GM18502 (cell line): Measurements from ENCODE around the gene SLC44A3.

ENCODE experiments used
- ATAC-seq: cut with Tn5 transposase; IDR thresholded peaks from one replicate; pipeline ENCODE4 v1.9.1; 2021; ENCODE audit warnings: mild to moderate bottlenecking; ENCODE audit not compliant: unreplicated experiment, poor library complexity

SLC44A3 gene, protein sequence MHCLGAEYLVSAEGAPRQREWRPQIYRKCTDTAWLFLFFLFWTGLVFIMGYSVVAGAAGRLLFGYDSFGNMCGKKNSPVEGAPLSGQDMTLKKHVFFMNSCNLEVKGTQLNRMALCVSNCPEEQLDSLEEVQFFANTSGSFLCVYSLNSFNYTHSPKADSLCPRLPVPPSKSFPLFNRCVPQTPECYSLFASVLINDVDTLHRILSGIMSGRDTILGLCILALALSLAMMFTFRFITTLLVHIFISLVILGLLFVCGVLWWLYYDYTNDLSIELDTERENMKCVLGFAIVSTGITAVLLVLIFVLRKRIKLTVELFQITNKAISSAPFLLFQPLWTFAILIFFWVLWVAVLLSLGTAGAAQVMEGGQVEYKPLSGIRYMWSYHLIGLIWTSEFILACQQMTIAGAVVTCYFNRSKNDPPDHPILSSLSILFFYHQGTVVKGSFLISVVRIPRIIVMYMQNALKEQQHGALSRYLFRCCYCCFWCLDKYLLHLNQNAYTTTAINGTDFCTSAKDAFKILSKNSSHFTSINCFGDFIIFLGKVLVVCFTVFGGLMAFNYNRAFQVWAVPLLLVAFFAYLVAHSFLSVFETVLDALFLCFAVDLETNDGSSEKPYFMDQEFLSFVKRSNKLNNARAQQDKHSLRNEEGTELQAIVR

GRCh38 chr1:94819945-94820746 lies at the start of gene SLC44A3:
Gene SLC44A3 (plus strand): TSS chr1:94820357. CDS start chr1:94820452, 95 bp downstream.
- no peak for ATAC-seq

DNA sequence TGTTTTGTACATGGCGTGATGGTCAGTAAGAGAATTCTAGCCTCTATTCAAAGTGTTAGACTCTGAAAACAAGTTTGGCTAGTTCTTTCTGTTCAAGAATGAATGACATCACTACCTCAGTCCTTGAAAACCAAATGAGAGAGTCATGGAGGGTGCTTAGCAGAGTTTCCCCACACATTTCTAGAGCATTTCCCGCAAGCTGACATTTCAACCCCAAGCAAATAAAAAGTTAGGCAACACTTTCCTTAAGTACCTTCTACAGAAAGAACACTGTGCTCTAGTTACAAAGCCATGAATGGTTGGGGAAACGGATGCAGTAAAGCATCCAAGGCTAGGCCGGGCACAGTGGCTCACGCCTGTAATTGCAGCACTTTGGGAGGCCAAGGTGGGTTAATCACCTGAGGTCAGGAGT lies 47.9 kb upstream of the SLC44A3 start:
- ATAC-seq, result no peak

GRCh38 chr1:94772845-94773244 lies 47.3 kb upstream of the SLC44A3 start:
- no peak for ATAC-seq

GRCh38 chr1:94773296-94773809 lies 46.8 kb upstream of the SLC44A3 start:
- ATAC-seq, result no peak

GRCh38 chr1:94773931-94774422 lies 46.2 kb upstream of the SLC44A3 start:
- no peak for ATAC-seq

- no peak for ATAC-seq
These were observed 43.7 kb upstream of the SLC44A3 start for GRCh38 chr1:94776474-94776873.

GRCh38 chr1:94777281-94777680 lies 42.9 kb upstream of the SLC44A3 start:
- ATAC-seq, result no peak

DNA sequence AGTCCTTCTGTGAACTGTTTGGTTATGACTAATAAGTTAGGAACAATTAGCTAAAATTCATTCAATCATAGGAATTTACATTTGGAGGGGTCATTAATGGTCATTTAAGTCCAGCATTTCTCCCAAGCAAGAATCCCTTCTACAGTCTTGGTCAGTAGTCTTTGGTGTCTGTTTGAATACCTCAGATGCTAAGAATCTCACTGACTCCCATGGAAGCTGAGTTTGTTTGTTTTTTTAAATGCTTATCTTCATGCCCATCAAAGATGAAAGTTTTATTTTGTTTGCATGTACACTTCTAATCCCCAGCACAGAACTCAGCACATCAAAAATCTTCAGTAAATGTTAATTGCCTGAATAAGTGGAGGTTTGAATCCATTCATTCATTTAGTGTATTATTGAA lies 41.3 kb upstream of the SLC44A3 start:
- ATAC-seq, result no peak

DNA sequence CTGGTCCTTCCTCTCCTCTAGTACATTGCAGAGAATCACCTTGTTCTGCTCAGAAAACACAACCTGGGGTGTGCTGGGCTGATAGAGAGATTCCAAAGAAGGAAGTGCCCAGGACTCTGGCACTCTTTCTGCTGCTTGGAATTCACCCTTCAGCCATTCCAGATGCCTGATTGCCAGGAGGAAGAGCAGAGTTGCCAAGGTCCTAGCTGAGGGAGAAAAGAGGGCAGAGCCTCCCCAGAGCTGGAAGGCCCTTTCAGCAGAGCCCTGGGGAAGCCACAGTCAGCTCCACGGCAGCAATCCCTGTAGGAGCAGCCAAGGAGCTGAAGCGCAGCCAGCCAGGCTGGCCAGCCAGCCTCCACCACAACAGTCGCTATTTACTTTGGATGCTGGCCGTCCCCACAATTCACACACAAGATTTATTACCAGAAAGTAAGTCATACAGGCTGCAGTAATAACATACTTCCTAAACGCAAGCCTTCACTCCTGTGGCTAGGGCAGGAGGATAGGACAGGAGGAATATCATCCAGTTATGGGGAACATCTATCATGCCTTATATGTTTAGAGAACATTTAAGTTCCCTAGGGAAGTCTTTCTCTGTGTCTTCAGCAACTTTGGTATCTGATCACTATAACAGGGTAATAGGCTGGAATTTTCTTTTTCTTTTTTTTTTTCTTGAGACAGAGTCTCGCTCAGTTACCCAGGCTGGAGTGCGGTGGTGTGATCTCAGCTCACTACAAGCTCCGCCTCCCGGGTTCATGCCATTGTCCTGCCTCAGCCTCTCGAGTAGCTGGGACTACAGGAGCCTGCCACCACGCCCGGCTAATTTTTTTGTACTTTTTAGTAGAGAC lies 36.6 kb upstream of the SLC44A3 start:
- ATAC-seq, result no peak

DNA sequence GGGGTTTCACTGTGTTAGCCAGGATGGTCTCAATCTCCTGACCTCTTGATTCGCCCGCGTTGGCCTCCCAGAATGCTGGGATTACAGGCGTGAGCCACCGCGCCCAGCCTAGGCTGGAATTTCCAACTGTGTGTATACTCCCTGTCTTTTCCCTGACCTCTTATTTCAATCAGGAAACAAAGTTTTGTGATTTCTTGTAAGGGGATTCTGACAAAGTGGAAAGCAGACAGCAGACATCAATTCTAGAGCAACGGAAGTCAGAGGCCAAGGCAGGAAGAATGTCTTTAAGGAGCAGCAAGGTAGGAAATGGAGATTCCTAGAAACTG lies 36.0 kb upstream of the SLC44A3 start:
- ATAC-seq, result no peak

GRCh38 chr1:94787691-94788090 lies 32.5 kb upstream of the SLC44A3 start:
- ATAC-seq, result no peak

- no peak for ATAC-seq
These were observed 29.9 kb upstream of the SLC44A3 start for GRCh38 chr1:94790246-94790645.

DNA sequence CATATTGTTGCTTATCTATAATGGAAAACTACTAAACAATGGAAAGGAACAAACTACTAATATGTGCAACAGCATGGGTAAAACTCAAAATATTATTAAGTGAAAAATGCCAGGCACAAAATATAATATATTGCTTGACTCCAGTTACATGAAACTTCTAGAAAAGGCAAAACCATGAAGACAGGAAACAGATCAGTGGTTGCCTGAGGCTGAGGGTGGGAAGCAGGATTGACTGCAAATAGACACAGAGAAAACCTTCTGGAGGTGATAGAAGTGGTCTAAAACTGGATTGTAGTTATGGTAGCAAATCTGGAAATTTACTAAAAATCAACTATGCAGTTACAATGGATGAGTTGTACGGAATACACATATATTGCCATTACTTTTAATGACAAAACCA lies 29.5 kb upstream of the SLC44A3 start:
- ATAC-seq, result no peak

DNA sequence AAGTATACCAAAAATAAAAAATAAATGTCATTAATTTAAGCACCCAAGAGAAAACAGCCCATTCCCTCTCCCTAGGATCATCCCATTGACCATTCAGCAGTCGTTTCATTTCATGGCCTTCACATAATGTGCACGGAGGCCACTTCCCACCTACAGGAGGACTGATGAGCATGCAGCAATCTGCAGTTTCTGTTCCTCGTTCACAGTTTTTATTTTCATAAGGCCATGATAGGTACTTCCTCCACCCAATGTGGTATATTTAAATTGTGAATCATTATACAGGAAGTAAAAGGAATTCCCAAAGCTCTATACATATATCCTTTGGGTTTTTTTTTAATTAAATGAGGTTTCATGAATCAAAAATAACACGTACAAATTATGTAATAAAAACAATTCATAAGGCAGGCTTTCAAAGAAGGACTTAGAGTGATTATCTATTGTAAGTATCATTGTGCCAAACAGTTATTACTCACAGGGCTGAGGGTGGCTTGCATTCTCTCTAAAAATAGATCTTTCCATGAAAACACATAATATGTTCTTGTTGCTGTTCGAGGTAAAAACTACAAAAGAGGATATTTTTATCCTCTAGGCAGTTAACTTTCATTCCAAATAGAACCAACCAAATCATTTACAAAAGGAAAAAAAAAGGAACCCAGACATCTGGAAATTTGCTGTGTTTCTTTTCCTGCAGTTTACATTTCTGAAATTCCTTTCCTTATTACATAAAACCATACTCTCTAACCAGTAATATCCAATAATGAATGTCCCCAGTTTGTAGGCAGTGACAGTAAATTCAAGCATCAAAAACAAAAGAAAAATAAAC lies 27.5 kb upstream of the SLC44A3 start:
- ATAC-seq, result peak; percentile 98

- no peak for ATAC-seq
These were observed 26.9 kb upstream of the SLC44A3 start for GRCh38 chr1:94793296-94793656.

GRCh38 chr1:94795434-94795833 lies 24.7 kb upstream of the SLC44A3 start:
- ATAC-seq, result no peak

GRCh38 chr1:94796266-94796665 lies 23.9 kb upstream of the SLC44A3 start:
- no peak for ATAC-seq

DNA sequence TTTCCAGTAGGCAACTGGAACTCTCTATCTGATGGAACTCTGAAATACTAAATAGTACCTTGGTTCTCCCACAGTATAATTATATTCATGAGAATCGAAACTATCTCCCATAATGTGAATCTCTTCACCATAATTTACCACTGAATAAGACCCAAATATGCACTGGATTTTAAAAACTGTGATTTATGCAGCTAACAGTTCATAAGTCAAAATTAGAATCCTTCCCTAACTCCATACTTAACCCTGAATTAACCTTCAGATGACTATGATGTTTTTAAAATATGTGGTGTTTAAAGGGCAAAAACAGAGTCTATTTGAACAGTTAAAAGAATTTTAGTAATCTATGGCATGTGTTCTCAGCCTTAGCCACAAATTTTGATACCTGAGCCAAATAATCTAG lies 22.9 kb upstream of the SLC44A3 start:
- ATAC-seq, result no peak

DNA sequence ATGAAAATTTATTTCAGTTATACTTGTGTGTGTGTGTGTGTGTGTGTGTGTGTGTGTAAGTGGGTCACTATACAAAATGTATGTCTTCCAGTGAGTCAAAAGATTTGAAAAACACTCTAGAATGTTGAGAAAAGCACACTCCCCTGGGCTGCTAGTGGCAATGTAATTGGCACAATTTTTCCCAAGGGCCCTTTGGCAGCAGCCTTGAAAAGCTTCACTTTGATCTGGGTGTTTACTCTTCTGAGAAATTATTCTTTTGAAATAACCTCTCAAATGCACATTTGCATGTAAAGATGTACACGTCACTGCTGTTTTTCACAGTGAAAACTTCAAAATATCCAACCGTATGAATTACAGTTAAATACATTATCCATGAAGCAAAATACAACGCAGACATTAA lies 22.1 kb upstream of the SLC44A3 start:
- ATAC-seq, result no peak
